HG03139 (cell line): ENCODE results near the gene THRB.
"Not testable (repeated sequence)": the region's sequence is repeated elsewhere in the genome, so short reads cannot be mapped to it uniquely, and the experiment has no call there.

Source experiments
- ATAC-seq: cut with Tn5 transposase; IDR thresholded peaks from one replicate; pipeline ENCODE4 v1.9.1; 2021; ENCODE audit not compliant: unreplicated experiment

The THRB gene

DNA sequence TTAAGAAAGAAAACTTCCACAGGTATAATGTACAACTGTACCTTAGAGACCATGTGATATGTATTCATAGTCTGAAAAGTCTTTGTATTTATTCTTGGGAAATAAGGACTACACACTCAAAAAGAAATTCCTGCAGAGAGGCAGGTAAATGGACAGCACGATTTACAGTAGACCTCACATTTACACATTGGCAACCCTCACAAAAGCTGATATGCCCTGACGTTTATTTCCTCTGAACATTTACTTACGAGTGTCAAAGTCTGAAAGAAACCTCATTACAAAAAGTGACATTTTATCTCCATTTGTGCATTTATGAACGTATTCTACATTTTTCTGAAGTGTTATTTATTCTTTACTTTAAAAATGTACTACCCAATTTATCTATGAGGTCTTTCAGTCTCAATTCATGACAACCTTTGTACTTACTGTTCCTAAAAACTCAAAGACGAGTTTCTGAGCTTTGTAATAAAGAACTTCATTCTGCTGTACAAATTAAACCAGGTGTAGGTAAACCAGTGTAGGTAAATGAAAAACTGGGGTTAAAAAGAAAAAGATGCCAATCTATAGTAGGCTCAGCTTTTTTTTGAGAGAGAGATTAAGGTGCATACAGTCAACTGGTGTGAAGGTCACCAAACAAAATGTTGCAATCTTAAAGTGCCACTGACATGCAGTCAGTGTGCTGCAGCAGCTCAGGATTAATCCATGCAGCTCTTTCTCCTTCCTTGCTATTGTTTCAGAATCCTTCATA is 44.3 kb downstream of the THRB start:
- ATAC-seq: no peak

DNA sequence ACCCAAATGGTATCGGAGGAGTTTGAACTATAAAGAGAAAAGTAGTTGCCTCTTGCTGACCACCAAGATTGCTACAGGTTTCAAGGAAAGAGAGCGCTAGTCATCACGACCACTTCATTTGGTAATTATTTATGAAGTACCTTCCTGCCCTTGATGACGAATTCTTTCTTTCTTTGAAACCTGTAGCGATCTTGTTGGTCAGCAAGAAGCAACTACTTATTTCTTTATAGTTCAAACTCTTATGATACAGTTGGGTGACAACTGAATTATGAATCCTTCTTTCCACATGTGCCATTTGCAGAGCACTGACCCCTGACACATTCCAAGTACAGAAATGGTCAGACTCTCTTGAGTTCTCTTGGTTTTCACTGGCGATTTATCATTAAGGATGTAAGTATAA is 46.8 kb downstream of the THRB start:
- no peak for ATAC-seq

GRCh38 chr3:24446032-24446431 is 48.6 kb downstream of the THRB start:
- ATAC-seq: no peak

DNA sequence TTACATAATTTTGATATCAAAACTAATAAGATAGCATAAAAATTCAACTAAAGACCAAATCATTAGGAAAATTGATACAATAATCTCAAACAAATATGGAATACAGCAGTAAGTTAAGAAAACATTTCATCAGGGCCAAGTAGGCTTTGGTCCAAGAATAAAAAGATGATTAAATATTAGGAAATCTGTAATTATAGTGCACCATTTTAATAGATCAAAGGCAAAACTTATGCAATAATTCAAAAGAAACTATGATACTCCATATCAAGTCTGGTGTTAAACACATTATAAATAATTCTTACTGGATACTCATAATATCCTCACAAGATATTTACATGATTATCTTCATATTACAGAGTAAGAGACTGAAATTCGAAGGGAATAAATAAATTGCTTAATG is 51.2 kb downstream of the THRB start:
- no peak for ATAC-seq

- ATAC-seq: no peak
These were observed 53.7 kb downstream of the THRB start for GRCh38 chr3:24440760-24441464.

- no peak for ATAC-seq
These were observed 55.6 kb downstream of the THRB start for GRCh38 chr3:24439021-24439420.

- ATAC-seq: no peak
These were observed 57.3 kb downstream of the THRB start for GRCh38 chr3:24437326-24437725.

DNA sequence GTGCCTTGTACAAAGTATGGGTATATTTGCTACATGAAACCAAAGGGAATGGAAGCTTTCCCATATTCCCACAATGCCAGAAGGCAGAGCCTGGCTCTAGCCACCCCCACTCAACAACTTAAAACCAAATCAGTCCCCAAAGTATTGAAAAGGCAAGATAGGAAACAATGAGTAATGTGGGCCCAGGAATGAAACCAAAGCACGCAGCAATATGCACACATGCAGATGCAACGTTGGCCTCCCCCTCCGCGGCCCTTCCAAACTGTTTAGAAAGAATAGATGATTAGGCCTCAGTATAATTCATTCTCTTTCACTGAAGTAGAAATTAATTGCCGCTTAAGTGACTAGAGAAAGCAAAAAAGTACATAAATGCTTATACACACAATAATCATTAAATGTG is 59.1 kb downstream of the THRB start:
- no peak for ATAC-seq

GRCh38 chr3:24434651-24435050 is 60.0 kb downstream of the THRB start:
- ATAC-seq: no peak

DNA sequence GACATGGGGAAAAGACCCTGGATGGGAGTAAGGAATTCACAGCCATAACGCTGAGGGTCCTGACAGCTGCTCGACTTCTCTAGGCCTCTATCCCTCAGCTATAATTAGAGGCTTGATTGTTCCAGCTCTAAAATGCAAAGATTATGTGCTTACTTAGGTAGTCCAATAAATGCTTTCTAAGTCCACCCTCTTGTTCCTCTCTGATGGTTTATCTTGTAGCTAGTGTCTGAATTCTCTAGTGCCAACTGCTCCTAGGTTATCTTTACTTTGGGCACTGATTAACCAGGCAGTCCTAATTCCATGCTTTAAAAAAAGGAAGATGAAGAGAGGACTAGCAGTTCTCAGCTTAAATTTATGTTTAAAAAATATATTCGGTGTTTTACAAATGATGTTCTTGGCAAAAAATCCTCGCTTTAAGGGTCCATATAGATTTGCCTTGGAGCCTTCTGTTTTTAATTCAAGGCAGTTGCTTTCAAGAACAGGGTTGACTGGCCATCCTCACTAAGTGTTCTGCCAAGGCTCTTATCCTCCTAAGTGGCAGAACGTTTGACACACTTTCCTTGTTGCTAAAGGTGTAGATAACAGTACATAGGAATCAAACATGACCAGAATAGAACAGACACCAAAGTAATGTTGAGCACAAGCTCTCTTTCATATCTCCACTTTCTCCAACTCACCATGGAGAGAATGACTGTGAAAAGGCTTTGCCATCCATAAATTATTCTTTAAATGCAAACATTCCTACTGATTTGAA is 60.6 kb downstream of the THRB start:
- no peak for ATAC-seq

DNA sequence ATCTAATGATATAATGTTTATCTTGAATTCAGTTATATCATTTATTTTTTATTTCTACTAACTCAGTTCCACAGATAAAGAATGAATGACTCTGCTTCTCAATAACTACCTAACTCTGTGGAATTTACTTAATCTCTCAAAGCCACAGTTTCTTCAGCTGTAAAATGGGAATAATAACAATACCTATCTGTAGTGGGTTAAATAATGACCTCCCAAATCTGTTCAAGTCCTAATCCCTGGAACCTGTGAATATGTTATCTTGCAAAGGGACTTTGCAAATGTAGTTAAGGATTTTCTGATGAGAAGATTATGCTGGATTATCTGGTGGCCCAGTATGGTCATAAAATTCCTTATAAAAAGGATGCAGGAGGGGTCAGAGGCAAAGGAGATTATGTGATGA is 61.7 kb downstream of the THRB start:
- ATAC-seq: no peak

- no peak for ATAC-seq
These were observed 66.2 kb downstream of the THRB start for GRCh38 chr3:24428481-24428880.

GRCh38 chr3:24426896-24427295 is 67.8 kb downstream of the THRB start:
- no peak for ATAC-seq

- not testable (repeated sequence) for ATAC-seq
These were observed 73.8 kb downstream of the THRB start for GRCh38 chr3:24420829-24421228.

GRCh38 chr3:24420224-24420623 is 74.4 kb downstream of the THRB start:
- ATAC-seq: no peak

DNA sequence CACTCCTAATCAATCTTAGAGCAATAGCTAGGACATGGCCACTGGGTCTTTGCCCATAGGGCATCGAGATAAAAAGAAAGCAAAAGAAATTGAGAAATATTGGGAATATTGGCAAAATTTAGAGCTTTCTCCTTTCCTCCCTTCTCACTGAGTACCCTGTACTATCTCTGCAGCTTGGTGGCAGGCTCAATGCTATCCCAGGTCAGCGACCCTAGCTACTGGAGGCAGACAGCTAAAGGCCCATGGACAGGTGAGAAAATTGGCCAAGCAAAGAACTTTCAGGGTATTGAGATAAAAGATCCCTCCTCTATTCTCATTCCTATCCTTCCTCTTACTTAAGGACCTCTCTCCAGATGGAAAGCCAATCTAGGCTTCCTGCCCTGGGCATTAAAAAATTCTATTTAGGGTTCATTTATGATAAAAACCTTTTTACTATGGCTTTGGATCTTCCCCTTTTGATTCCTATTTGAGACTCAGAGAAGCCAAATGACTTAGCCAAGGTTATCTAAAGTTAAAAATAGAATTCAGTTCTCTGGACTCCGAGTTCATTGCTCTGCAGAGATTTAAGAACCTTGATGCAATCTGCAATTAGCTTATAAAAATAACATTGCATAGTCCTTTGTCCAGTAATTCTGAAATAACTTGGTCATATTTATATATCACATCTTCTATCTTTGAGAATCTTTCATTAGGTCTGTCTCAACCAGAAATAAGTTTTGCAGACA is 75.4 kb downstream of the THRB start:
- ATAC-seq: no peak

- no peak for ATAC-seq
These were observed 76.9 kb downstream of the THRB start for GRCh38 chr3:24417730-24418129.

GRCh38 chr3:24416224-24416623 is 78.4 kb downstream of the THRB start:
- ATAC-seq: no peak

- no peak for ATAC-seq
These were observed 78.8 kb downstream of the THRB start for GRCh38 chr3:24415824-24416223.

DNA sequence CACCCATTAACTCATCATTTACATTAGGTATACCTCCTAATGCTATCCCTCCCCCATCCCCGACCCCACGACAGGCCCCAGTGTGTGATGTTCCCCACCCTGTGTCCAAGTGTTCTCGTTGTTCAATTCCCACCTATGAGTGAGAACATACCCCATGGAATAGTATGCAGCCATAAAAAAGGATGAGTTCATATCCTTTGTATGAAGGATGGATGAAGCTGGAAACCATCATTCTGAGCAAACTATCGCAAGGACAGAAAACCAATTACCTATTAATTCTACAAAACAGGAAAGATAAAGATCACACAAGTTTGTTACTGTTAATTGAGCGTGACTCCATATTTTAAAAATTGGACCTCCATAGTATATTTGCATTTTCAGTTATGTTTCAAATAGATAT is 81.0 kb downstream of the THRB start:
- ATAC-seq: not testable (repeated sequence)

- ATAC-seq: no peak
These were observed 83.8 kb downstream of the THRB start for GRCh38 chr3:24410860-24411259.
